DOHH2 (cell line): Measurements from ENCODE around the gene LRP11.

Experiments
- H3F3A ChIP-seq: fragments of 200-600 bp; sonication (generic), shearing (Covaris generic); 2 replicates; pipeline ENCODE4 v1.6.0; 2016; ENCODE audit warnings: antibody characterized with exemption, mild to moderate bottlenecking; ENCODE audit not compliant: control insufficient read depth, insufficient read depth
- H3K27ac ChIP-seq: fragments of 200-600 bp; sonication (generic); 2 replicates; pipeline ENCODE4 v1.5.1; 2014; ENCODE audit warnings: low read depth, mild to moderate bottlenecking, low read length, moderate library complexity
- H3K27me3 ChIP-seq: fragments of 200-600 bp; sonication (generic); 2 replicates; pipeline ENCODE4 v1.6.1; 2014; ENCODE audit warnings: mild to moderate bottlenecking, low read length, mixed read lengths; ENCODE audit not compliant: control insufficient read depth
- H3K36me3 ChIP-seq: fragments of 200-600 bp; sonication (generic); 2 replicates; pipeline ENCODE4 v1.6.1; 2014; ENCODE audit warnings: mild to moderate bottlenecking, low read length, moderate library complexity, mixed read lengths; ENCODE audit not compliant: control insufficient read depth
- H3K4me1 ChIP-seq: fragments of 200-600 bp; sonication (generic); 2 replicates; pipeline ENCODE4 v1.6.1; 2014; ENCODE audit warnings: mild to moderate bottlenecking, low read length, mixed read lengths; ENCODE audit not compliant: control insufficient read depth
- H3K4me2 ChIP-seq: fragments of 200-600 bp; sonication (generic); 2 replicates; pipeline ENCODE4 v1.6.0; 2014; ENCODE audit warnings: mild to moderate bottlenecking, low read length, moderate library complexity
- H3K4me3 ChIP-seq: fragments of 200-600 bp; sonication (generic); 2 replicates; pipeline ENCODE4 v1.5.1; 2014; ENCODE audit warnings: mild to moderate bottlenecking, low read length, mixed read lengths
- H3K79me2 ChIP-seq: fragments of 200-600 bp; sonication (generic); 2 replicates; pipeline ENCODE4 v1.6.1; 2014; ENCODE audit warnings: mild to moderate bottlenecking, low read length, mixed read lengths; ENCODE audit not compliant: control insufficient read depth
- H3K9me2 ChIP-seq: fragments of 200-600 bp; sonication (generic); replicated peaks from 2 replicates; pipeline ENCODE4 v1.6.1; 2014; ENCODE audit warnings: mild to moderate bottlenecking, low read length, mixed read lengths; ENCODE audit not compliant: control insufficient read depth
- H3K9me3 ChIP-seq: fragments of 200-600 bp; sonication (generic); 2 replicates; pipeline ENCODE4 v1.6.1; 2014; ENCODE audit warnings: antibody characterized with exemption, low read length, mixed read lengths; ENCODE audit not compliant: control insufficient read depth, insufficient read depth
- H4K20me1 ChIP-seq: fragments of 200-600 bp; sonication (generic); 2 replicates; pipeline ENCODE4 v1.6.0; 2014; ENCODE audit warnings: low read depth, mild to moderate bottlenecking, antibody characterized with exemption, low read length, moderate library complexity; ENCODE audit not compliant: control insufficient read depth, insufficient read depth
- CTCF ChIP-seq: fragments of 200-600 bp; sonication (generic); IDR thresholded peaks from one replicate; pipeline ENCODE4 v1.5.1; 2014; ENCODE audit warnings: antibody characterized with exemption, mild to moderate bottlenecking, low read depth, low read length; ENCODE audit not compliant: poor library complexity, severe bottlenecking
- EZH2phosphoT487 ChIP-seq: fragments of 200-600 bp; sonication (generic); IDR thresholded peaks from 2 replicates; pipeline ENCODE4 v1.6.1; 2017; ENCODE audit warnings: borderline replicate concordance, mild to moderate bottlenecking, antibody characterized with exemption, low read length, moderate library complexity, mixed read lengths

The LRP11 gene

GRCh38 chr6:149904661-149905370 is 40.7 kb upstream of the LRP11 start:
- Histone ChIP-seq H3K36me3 (no peaks in the 10 kb centered on the region), H3F3A (no peaks in the 10 kb centered on the region), H3K27me3 (peaks cover 4% of the 10 kb centered on the region), H3K9me3 (peaks cover 16% of the 10 kb centered on the region), H4K20me1 (no peaks in the 10 kb centered on the region), H3K9me2 (no peaks in the 10 kb centered on the region), H3K79me2 (no peaks in the 10 kb centered on the region), H3K27ac (no peak overlapping the region), H3K4me3 (no peak overlapping the region), H3K4me1 (no peaks in the 10 kb centered on the region), H3K4me2 (no peak overlapping the region)
- TF ChIP-seq EZH2phosphoT487, result no peak
- TF ChIP-seq CTCF, result no peak

- H3K4me2 ChIP-seq, result no peak overlapping the region
- no peaks in the 10 kb centered on the region for H3K4me1 ChIP-seq
- no peaks in the 10 kb centered on the region for H3K36me3 ChIP-seq
- TF ChIP-seq CTCF (no peak), EZH2phosphoT487 (no peak)
- no peaks in the 10 kb centered on the region for H3F3A ChIP-seq
- H3K9me3 ChIP-seq, result peaks cover 13% of the 10 kb centered on the region
- no peak overlapping the region for H3K27ac ChIP-seq
- no peaks in the 10 kb centered on the region for H4K20me1 ChIP-seq
- H3K27me3 ChIP-seq, result peaks cover 4% of the 10 kb centered on the region
- no peak overlapping the region for H3K4me3 ChIP-seq
- no peaks in the 10 kb centered on the region for H3K79me2 ChIP-seq
- H3K9me2 ChIP-seq, result no peaks in the 10 kb centered on the region
Measured at GRCh38 chr6:149903938-149904611, 39.9 kb upstream of the LRP11 start.

- no peaks in the 10 kb centered on the region for H3K9me2 ChIP-seq
- TF ChIP-seq CTCF (no peak), EZH2phosphoT487 (no peak)
- peaks cover 4% of the 10 kb centered on the region for H3K27me3 ChIP-seq
- H3K4me1 ChIP-seq, result no peaks in the 10 kb centered on the region; the same call in 1 of the 2 replicates
- H3K79me2 ChIP-seq, result no peaks in the 10 kb centered on the region
- H3K9me3 ChIP-seq, result no peaks in the 10 kb centered on the region
- H3K4me2 ChIP-seq, result no peak overlapping the region
- no peak overlapping the region for H3K27ac ChIP-seq
- H3K36me3 ChIP-seq, result no peaks in the 10 kb centered on the region
- no peaks in the 10 kb centered on the region for H3F3A ChIP-seq
- no peak overlapping the region for H3K4me3 ChIP-seq
- no peaks in the 10 kb centered on the region for H4K20me1 ChIP-seq
Measured at GRCh38 chr6:149901444-149902140, 37.4 kb upstream of the LRP11 start.
